Cardiac fibroblast (primary cell): ENCODE measurements around the gene CELA3B.
"Not testable (repeated sequence)": the region's sequence is repeated elsewhere in the genome, so short reads cannot be mapped to it uniquely, and the experiment has no call there.

Experiments used
- DNase-seq, 2 donors: peaks; one replicate each; pipeline versions ENCODE4 v3.0.0 to v3.0.0-alpha.2; 2010; ENCODE audit warnings: low read depth in 2 of 2
- H3K4me3 ChIP-seq, 2 donors: replicated peaks in 1 of 2; 1 replicate in 1 of 2; 2 replicates in 1 of 2; pipeline ENCODE4 v1.5.1; 2011; ENCODE audit warnings: low read depth in 2 of 2, low read length in 2 of 2, mild to moderate bottlenecking in 2 of 2, moderate library complexity in 1 of 2
- TF ChIP-seq, protein P1 (sequence below): IDR thresholded peaks from one replicate; pipeline ENCODE4 v1.5.1; 2011; ENCODE audit warnings: low read depth, mild to moderate bottlenecking, low read length, inconsistent platforms

CELA3B gene

DNA sequence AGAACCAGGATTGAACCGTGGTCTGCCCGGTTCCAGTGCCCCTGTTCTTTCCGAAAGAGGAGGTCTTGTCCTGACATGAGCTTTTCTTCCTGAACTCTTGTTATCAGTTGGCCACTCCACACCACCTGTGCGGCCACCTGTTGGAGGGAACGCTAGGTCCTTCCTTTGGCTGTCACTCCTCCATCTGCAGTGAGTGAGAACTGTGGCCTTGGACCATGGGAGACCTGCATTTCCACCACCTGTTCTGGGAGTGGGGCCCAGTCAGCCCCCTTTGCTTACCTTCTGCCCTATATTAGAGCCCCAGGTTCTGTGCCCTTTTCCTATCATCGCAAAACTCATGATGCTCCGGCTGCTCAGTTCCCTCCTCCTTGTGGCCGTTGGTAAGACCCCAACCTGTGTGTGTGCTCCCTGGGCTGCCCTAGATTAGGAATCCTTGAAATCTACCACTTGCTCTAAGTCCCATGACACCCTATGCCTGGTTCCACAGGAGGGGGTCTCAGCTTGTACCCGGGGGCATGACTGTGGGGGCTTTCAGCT is at the start of gene CELA3B:
Gene CELA3B (plus strand): TSS at position 320 of the 537 bp plus-strand sequence. CDS start 18 bp downstream, at position 338.
- not testable (repeated sequence) for DNase-seq, H3K4me3 ChIP-seq

- no peak overlapping the region for H3K4me3 ChIP-seq
- peak; percentile 53 to 60 for DNase-seq
- TF ChIP-seq, protein P1, sequence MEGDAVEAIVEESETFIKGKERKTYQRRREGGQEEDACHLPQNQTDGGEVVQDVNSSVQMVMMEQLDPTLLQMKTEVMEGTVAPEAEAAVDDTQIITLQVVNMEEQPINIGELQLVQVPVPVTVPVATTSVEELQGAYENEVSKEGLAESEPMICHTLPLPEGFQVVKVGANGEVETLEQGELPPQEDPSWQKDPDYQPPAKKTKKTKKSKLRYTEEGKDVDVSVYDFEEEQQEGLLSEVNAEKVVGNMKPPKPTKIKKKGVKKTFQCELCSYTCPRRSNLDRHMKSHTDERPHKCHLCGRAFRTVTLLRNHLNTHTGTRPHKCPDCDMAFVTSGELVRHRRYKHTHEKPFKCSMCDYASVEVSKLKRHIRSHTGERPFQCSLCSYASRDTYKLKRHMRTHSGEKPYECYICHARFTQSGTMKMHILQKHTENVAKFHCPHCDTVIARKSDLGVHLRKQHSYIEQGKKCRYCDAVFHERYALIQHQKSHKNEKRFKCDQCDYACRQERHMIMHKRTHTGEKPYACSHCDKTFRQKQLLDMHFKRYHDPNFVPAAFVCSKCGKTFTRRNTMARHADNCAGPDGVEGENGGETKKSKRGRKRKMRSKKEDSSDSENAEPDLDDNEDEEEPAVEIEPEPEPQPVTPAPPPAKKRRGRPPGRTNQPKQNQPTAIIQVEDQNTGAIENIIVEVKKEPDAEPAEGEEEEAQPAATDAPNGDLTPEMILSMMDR, result no peak
Measured at GRCh38 chr1:21927533-21928237, 49.1 kb upstream of the CELA3B start.

- TF ChIP-seq, protein P1, result no peak
- DNase-seq, result peak in 1 of 2 donors; percentile 45
- no peak overlapping the region for H3K4me3 ChIP-seq
Measured at GRCh38 chr1:21930080-21930571, 46.7 kb upstream of the CELA3B start.

GRCh38 chr1:21930629-21931170 is 46.1 kb upstream of the CELA3B start:
- H3K4me3 ChIP-seq, result no peak overlapping the region
- TF ChIP-seq, protein P1, result no peak
- no peak for DNase-seq

- peak overlapping the region in 1 of 2 donors; percentile 2 for H3K4me3 ChIP-seq
- TF ChIP-seq, protein P1, result no peak
- DNase-seq, result peak; percentile 91 to 96
Measured at GRCh38 chr1:21931171-21932093, 45.4 kb upstream of the CELA3B start.

- peak; percentile 89 to 93 for DNase-seq
- H3K4me3 ChIP-seq, result no peak overlapping the region
- TF ChIP-seq, protein P1, result no peak
Measured at GRCh38 chr1:21932127-21932526, 44.7 kb upstream of the CELA3B start.
